ENCODE data around the gene SLC38A7. TPM values are rescaled to one million over a fixed set of nuclear protein-coding genes. Genes with fewer than 3 reads are reported as not detected.

SLC38A7 gene
- total and polyA plus RNA-seq, 12 donors, result 13.9 to 56.4 (median 23.3) TPM

DNA sequence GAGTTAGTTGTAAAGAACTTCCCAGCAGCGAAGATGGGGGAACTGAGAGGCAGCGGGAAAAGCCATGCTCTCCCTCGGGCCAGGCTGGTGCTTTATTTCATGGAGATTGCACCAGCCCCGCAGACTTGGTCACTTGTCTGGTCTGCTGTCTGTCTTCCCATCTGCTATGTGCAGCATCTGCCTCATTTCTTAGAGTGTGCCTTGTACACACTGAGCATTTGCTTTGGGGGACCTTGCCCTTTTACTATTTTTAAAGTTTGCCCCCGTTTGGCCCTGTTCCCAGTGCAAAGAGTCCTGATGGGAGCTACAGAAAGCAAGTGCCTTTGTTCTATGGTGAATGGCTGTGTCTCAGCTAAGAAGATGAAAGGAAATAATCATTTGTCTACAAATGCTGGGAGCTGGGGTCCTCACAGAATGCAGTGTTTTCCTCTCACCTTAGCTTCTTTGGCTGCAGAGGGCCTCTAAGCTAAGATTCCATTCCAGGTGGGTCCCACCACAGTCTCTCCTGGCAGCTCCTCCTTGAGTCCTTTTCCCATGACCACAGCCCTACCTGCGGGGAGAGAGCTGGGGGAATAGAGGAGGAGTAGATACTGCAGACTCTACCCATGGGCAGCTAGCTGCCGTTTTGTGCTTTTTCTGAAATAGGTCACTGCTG is 29.9 kb downstream of the SLC38A7 start:
- intact Hi-C loops (cut with DNase I), result loop anchor here in 1 of 2 donors (10.0 kb wide), 1 partner anchor 320 kb away; no protein-coding TSS in a partner anchor
- Histone ChIP-seq H3K27ac (no peak overlapping the region), H3K4me3 (no peak overlapping the region), H3K27me3 (no peaks in the 10 kb centered on the region), H3K36me3 (replicated peaks in 1 of 2) (no peaks in the 10 kb centered on the region), H3K4me1 (replicated peaks in 1 of 2) (no peaks in the 10 kb centered on the region), H3K9me3 (replicated peaks in 1 of 3) (no peaks in the 10 kb centered on the region)
- WGBS, 4 donors, result 75 to 88% (median 84%) methylated on average over 7 of the region's 7 CpGs
- TF ChIP-seq POLR2A (IDR thresholded peaks at IDR 0.05) (no peak), CTCF (IDR thresholded peaks at IDR 0.05) (no peak)
- no peak for DNase-seq

- Histone ChIP-seq H3K36me3 (replicated peaks in 1 of 2) (no peaks in the 10 kb centered on the region), H3K27ac (no peak overlapping the region), H3K9me3 (replicated peaks in 1 of 3) (no peaks in the 10 kb centered on the region), H3K4me3 (no peak overlapping the region), H3K4me1 (replicated peaks in 1 of 2) (no peaks in the 10 kb centered on the region), H3K27me3 (no peaks in the 10 kb centered on the region)
- WGBS, 4 donors, result 17 to 35% (median 22%) methylated on average over 3 of the region's 3 CpGs
- intact Hi-C loops (cut with DNase I), result loop anchor here in 1 of 2 donors (10.0 kb wide), 1 partner anchor 318 kb away; no protein-coding TSS in a partner anchor
- peak in 1 of 2 donors; percentile 4 for TF ChIP-seq POLR2A (IDR thresholded peaks at IDR 0.05)
- TF ChIP-seq CTCF (IDR thresholded peaks at IDR 0.05), result peak in 2 of 6 experiments; percentile 14 to 28
- DNase-seq, result peak in 6 of 7 donors; percentile 51 to 83 (median 62)
These were observed 31.8 kb downstream of the SLC38A7 start for GRCh38 chr16:58652741-58653140.

DNA sequence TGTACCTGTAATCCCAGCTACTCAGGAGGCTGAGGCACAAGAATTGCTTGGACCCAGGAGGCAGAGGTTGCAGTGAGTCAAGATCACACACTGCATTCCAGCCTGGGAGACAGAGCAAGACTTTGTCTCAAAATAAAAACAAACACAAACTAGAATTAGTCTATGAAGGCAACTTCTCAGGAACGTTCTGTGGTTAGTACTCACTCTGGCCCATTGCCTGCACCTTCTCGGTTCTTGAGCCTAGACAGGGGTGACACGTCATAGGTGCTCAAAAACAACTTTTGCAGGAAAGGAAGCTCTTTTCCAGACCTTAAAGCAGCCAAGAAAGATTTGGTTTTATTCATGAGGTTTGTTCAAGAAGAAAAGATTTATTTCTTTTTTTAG is 32.6 kb downstream of the SLC38A7 start:
- 63 to 71% (median 65%) methylated on average over 3 of the region's 3 CpGs for WGBS, 4 donors
- intact Hi-C loops (cut with DNase I), result loop anchor here in 1 of 2 donors (10.0 kb wide), 1 partner anchor 317 kb away; no protein-coding TSS in a partner anchor
- no peaks in the 10 kb centered on the region for H3K36me3 ChIP-seq (replicated peaks in 1 of 2)

DNA sequence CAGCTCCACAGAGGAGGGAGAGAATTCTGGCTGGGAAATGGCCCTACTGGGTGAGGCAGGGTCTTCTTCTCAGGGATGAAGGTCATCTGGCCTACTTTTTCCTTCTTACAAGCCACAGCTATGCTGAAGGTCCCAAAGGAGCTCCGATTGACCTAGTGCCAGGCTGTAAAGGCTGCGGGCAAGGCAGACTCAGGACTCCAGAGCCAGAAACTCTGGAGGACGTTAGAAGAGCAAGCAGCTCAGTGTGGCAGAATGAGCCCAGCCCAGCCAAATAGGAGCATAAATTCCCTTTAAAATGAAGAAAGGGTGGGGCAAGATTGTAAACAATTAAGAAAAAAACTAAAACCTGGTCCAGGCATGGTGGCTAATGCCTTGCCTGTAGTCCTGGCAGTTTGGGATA is 34.9 kb downstream of the SLC38A7 start:
- WGBS, 4 donors, result 47 to 64% (median 60%) methylated on average over 3 of the region's 3 CpGs
- no peaks in the 10 kb centered on the region for H3K4me1 ChIP-seq (replicated peaks in 1 of 2)
- H3K36me3 ChIP-seq (replicated peaks in 1 of 2), result no peaks in the 10 kb centered on the region
- DNase-seq, result no peak
- H3K27ac ChIP-seq, result no peak overlapping the region
- H3K27me3 ChIP-seq, result no peaks in the 10 kb centered on the region
- TF ChIP-seq POLR2A (IDR thresholded peaks at IDR 0.05), result no peak
- TF ChIP-seq CTCF (IDR thresholded peaks at IDR 0.05), result no peak
- no peak overlapping the region for H3K4me3 ChIP-seq
- H3K9me3 ChIP-seq (replicated peaks in 1 of 3), result no peaks in the 10 kb centered on the region
- intact Hi-C loops (cut with DNase I), result loop anchor here in 1 of 2 donors (10.0 kb wide), 1 partner anchor 315 kb away; no protein-coding TSS in a partner anchor

More for the DNA sequence above, 32.6 kb downstream of the SLC38A7 start:
- no peak for TF ChIP-seq CTCF (IDR thresholded peaks at IDR 0.05)
- no peak for TF ChIP-seq POLR2A (IDR thresholded peaks at IDR 0.05)
- no peak overlapping the region for H3K27ac ChIP-seq
- no peaks in the 10 kb centered on the region for H3K27me3 ChIP-seq
- no peaks in the 10 kb centered on the region for H3K9me3 ChIP-seq (replicated peaks in 1 of 3)
- no peak for DNase-seq
- H3K4me3 ChIP-seq, result no peak overlapping the region
- H3K4me1 ChIP-seq (replicated peaks in 1 of 2), result no peaks in the 10 kb centered on the region
